CD4-positive, alpha-beta memory T cell (primary cell): Measurements from ENCODE around the gene FOXP1. TPM values are rescaled to one million over a fixed set of nuclear protein-coding genes. Genes with fewer than 3 reads are reported as not detected.

Source experiments
- CTCF ChIA-PET: fragments of 350-600 bp; sonication (Branson Sonifier 250); formaldehyde crosslinking; loops from one replicate; lab custom pipeline; 2021; ENCODE audit warnings: inconsistent platforms; ENCODE audit not compliant: partially characterized antibody; lab: Charles Lee
- POLR2A ChIA-PET: fragments of 350-600 bp; sonication (Branson Sonifier 250); formaldehyde crosslinking; loops from one replicate; lab custom pipeline; 2021; ENCODE audit not compliant: partially characterized antibody; lab: Charles Lee
- DNase-seq, 5 donors: peaks; one replicate each; pipeline versions ENCODE4 v3.0.0 to v3.0.0-alpha.2; 2020 to 2022; ENCODE audit warnings: mixed read lengths in 1 of 5
- H3K27ac ChIP-seq: one replicate; pipeline ENCODE4 v1.7.0; 2013; ENCODE audit warnings: low read depth, low read length
- H3K27me3 ChIP-seq: 2 replicates; pipeline ENCODE4 v1.7.0; 2013; ENCODE audit warnings: mild to moderate bottlenecking, low read length, moderate library complexity; ENCODE audit not compliant: insufficient read depth
- H3K36me3 ChIP-seq: 2 replicates; pipeline ENCODE4 v1.7.0; 2013; ENCODE audit warnings: mild to moderate bottlenecking, low read length, moderate library complexity; ENCODE audit not compliant: insufficient read depth
- H3K4me1 ChIP-seq: 2 replicates; pipeline ENCODE4 v1.7.0; 2013; ENCODE audit warnings: mild to moderate bottlenecking, low read length, moderate library complexity; ENCODE audit not compliant: insufficient read depth
- H3K4me3 ChIP-seq, 2 donors: one replicate each; pipeline ENCODE4 v1.7.0; 2013; ENCODE audit warnings: low read length in 2 of 2, mild to moderate bottlenecking in 1 of 2
- H3K9me3 ChIP-seq, 2 donors: one replicate each; pipeline ENCODE4 v1.7.0; 2013; ENCODE audit warnings: low read length in 2 of 2, control low read depth in 1 of 2; ENCODE audit not compliant: control insufficient read depth in 1 of 2
- H3K27ac Mint-ChIP-seq, 7 donors: one replicate each; pipeline ENCODE4 v1.8.0; 2020 to 2021; ENCODE audit warnings: mixed read lengths in 7 of 7, mild to moderate bottlenecking in 6 of 7, inconsistent platforms in 3 of 7, moderate library complexity in 3 of 7
- H3K27me3 Mint-ChIP-seq, 2 donors: one replicate each; pipeline ENCODE4 v1.8.0; 2020 to 2021; ENCODE audit warnings: mixed read lengths in 2 of 2
- H3K36me3 Mint-ChIP-seq, 2 donors: one replicate each; pipeline ENCODE4 v1.8.0; 2020 to 2021; ENCODE audit warnings: mixed read lengths in 2 of 2, inconsistent platforms in 1 of 2, mild to moderate bottlenecking in 1 of 2
- H3K4me1 Mint-ChIP-seq, 4 donors: one replicate each; pipeline ENCODE4 v1.8.0; 2020 to 2021; ENCODE audit warnings: mixed read lengths in 4 of 4, mild to moderate bottlenecking in 1 of 4
- H3K4me3 Mint-ChIP-seq, 8 donors: one replicate each; pipeline ENCODE4 v1.8.0; 2020 to 2021; ENCODE audit warnings: mixed read lengths in 8 of 8, mild to moderate bottlenecking in 7 of 8, moderate library complexity in 6 of 8, inconsistent platforms in 3 of 8
- H3K9me3 Mint-ChIP-seq, 8 donors: one replicate each; pipeline ENCODE4 v1.8.0; 2020 to 2021; ENCODE audit warnings: mixed read lengths in 8 of 8, mild to moderate bottlenecking in 5 of 8, inconsistent platforms in 3 of 8, moderate library complexity in 1 of 8
- intact Hi-C: fragments of 100-400 bp; cut with micrococcal nuclease; formaldehyde crosslinking; loops from one replicate; pipeline ENCODE4 v1.15.1; 2023
- polyA plus RNA-seq, 2 donors: library from polyadenylated mRNA; unstranded; fragments of 300-500 nt; fragmentation: Illumina TruSeq; gene quantifications; one replicate each; pipeline ENCODE4 v1.2.3, GENCODE V29; 2021
- total RNA-seq, 2 experiments: library from RNA; stranded (reverse); gene quantifications; one replicate each; pipeline ENCODE4 v1.2.3, GENCODE V29; 2021

The FOXP1 gene
- total and polyA plus RNA-seq, 4 experiments from 2014 or later, result 189 to 348 (median 279) TPM

DNA sequence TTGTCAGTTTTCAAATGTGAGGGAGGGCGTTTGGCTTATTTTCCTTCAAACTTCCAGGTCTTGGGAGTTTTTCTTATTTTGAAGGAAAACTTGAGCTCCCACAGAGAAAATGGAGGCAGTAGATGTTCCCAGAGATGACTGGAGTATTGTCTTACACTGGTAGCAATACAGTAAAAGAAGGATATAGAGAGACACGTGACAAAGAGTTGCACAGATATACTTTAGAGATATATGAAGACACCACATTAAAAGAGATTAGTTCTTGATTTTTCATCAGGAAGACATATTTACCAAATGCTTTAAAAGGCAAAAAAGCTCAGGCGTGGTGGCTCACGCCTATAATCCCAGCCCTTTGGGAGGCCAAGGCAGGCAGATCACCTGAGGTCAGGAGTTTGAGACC, 490.9 kb downstream of the FOXP1 start:
- H3K27me3 Mint-ChIP-seq, result no peaks in the 10 kb centered on the region

DNA sequence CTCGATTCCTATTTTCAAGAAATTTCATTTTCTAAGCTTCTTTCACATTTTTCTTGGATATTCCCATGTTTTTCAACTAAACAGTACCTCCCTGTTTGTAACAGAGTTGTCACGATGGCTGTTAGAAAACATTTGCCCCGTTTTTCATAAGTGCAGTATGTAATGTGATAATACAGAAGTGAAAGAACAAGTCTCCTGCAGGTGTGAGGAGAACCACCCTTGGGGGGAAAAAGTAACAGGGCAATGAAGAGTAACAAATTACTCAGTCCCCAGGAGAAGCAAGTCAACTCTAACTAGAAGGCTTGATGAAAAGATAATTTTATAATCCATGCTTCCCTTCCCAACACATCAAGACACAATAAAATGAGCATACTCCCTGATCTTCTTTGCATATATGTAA, 493.3 kb downstream of the FOXP1 start:
- ChIA-PET CTCF (interaction anchor here (0.5 to 1.0 kb wide), 2 partner anchors 9 to 539 kb away, joined by 3 to 4 read pairs; no protein-coding TSS in a partner anchor), POLR2A (interaction anchor here (1.2 to 2.7 kb wide), 2 partner anchors 8 to 39 kb away, joined by 4 to 12 read pairs; no protein-coding TSS in a partner anchor)
- peak overlapping the region in 5 of 8 donors; percentile 3 to 71 (median 44) for H3K4me3 Mint-ChIP-seq
- intact Hi-C loops, result no loop called here
- H3K4me1 Mint-ChIP-seq, result peaks cover 54 to 85% (median 73%) of the 10 kb centered on the region in 4 donors
- peak overlapping the region; percentile 57 to 98 (median 91) for H3K27ac Mint-ChIP-seq
- no peak overlapping the region for H3K4me3 ChIP-seq
- H3K27me3 Mint-ChIP-seq, result no peaks in the 10 kb centered on the region
- no peaks in the 10 kb centered on the region for H3K36me3 ChIP-seq
- no peak for DNase-seq
- peaks cover 76% of the 10 kb centered on the region for H3K4me1 ChIP-seq
- no peaks in the 10 kb centered on the region for H3K27me3 ChIP-seq
- peaks cover 0 to 4% (median under 1%) of the 10 kb centered on the region in 8 donors for H3K9me3 Mint-ChIP-seq
- no peak overlapping the region for H3K27ac ChIP-seq
- peaks cover 37 to 43% of the 10 kb centered on the region in 2 donors for H3K36me3 Mint-ChIP-seq
- H3K9me3 ChIP-seq, result no peaks in the 10 kb centered on the region

More for the DNA sequence above, 490.9 kb downstream of the FOXP1 start:
- peaks cover 60 to 91% (median 79%) of the 10 kb centered on the region in 4 donors for H3K4me1 Mint-ChIP-seq
- Histone ChIP-seq H3K9me3 (no peaks in the 10 kb centered on the region), H3K27me3 (no peaks in the 10 kb centered on the region), H3K36me3 (no peaks in the 10 kb centered on the region), H3K4me3 (no peak overlapping the region), H3K4me1 (peaks cover 79% of the 10 kb centered on the region), H3K27ac (no peak overlapping the region)
- ChIA-PET CTCF (no interaction called here), POLR2A (interaction anchor here (0.6 to 2.7 kb wide), 5 partner anchors 9 to 42 kb away, joined by 3 to 12 read pairs (median 4); no protein-coding TSS in a partner anchor)
- H3K9me3 Mint-ChIP-seq, result peaks cover 0 to 3% (median under 1%) of the 10 kb centered on the region in 8 donors
- H3K4me3 Mint-ChIP-seq, result peak overlapping the region in 5 of 8 donors; percentile 29 to 62 (median 42)
- DNase-seq, result no peak
- intact Hi-C loops, result no loop called here
- peaks cover 38 to 60% of the 10 kb centered on the region in 2 donors for H3K36me3 Mint-ChIP-seq
- peak overlapping the region; percentile 70 to 87 (median 81) for H3K27ac Mint-ChIP-seq

DNA sequence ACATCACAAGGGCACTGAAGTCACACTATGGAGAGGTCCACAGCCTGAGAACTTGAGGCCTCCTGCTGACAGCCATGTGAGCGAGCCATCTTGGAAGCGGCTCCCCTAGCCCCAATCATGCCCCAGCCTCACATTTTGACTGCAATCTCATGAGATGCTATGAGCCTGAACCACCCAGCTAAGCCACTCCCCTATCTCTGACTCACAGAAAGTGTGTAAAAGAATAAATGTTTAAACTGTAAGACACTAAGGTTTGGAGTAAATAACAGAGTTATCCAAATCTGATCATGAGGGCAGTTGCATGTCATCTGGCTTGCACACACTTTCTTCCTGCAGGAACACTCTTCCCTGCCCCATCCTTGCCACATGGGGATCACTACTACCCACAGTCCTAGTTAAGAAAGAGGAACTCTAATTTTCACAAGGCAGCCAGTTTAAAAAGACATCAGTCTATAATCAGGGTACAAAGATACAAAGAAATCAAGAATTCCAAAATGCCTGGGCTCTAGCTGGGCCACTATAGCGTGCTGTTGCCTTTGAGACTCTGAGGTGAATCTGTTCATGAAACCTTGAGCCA, 494.2 kb downstream of the FOXP1 start:
- H3K27me3 Mint-ChIP-seq, result no peaks in the 10 kb centered on the region
- peaks cover 32 to 39% of the 10 kb centered on the region in 2 donors for H3K36me3 Mint-ChIP-seq
- peaks cover 53 to 84% (median 72%) of the 10 kb centered on the region in 4 donors for H3K4me1 Mint-ChIP-seq
- CTCF ChIA-PET, result no interaction called here
- H3K4me1 ChIP-seq, result peaks cover 84% of the 10 kb centered on the region
- no peaks in the 10 kb centered on the region for H3K9me3 ChIP-seq
- no peak overlapping the region for H3K4me3 ChIP-seq
- H3K27me3 ChIP-seq, result no peaks in the 10 kb centered on the region
- H3K9me3 Mint-ChIP-seq, result peaks cover 0 to 4% (median under 1%) of the 10 kb centered on the region in 8 donors
- POLR2A ChIA-PET, result interaction anchor here (1.0 kb wide), 1 partner anchor 25 kb away, joined by 3 read pairs; no protein-coding TSS in a partner anchor
- no peaks in the 10 kb centered on the region for H3K36me3 ChIP-seq
- peak overlapping the region in 7 of 8 donors; percentile 51 to 91 (median 57) for H3K4me3 Mint-ChIP-seq
- intact Hi-C loops, result no loop called here
- no peak for DNase-seq
- peak overlapping the region; percentile 89 to 98 (median 93) for H3K27ac Mint-ChIP-seq
- H3K27ac ChIP-seq, result peak overlapping the region; percentile 59

DNA sequence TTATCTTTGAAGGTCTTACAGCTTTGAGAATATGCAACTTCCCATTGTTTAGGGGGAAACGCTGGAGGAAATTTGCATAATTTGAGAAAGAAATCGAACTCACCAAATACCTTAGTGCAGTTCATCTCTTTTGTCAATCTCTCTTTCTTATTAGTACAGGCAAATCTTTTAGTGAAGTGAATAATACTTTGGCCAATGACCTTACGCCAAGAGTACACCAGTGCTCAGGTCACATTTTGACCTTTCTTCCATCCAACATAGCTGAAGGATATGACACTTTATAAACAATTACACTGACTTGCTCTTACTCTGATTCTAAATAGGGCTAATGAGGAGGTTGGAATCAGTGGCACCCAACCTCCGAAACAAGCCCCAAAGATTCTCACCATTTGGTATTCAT, 494.8 kb downstream of the FOXP1 start:
- Histone ChIP-seq H3K9me3 (no peaks in the 10 kb centered on the region), H3K27ac (peak overlapping the region; percentile 59), H3K27me3 (no peaks in the 10 kb centered on the region), H3K36me3 (no peaks in the 10 kb centered on the region), H3K4me1 (peaks cover 87% of the 10 kb centered on the region), H3K4me3 (no peak overlapping the region)
- intact Hi-C loops, result no loop called here
- H3K27me3 Mint-ChIP-seq, result no peaks in the 10 kb centered on the region
- DNase-seq, result no peak
- H3K27ac Mint-ChIP-seq, result peak overlapping the region; percentile 89 to 98 (median 93)
- H3K9me3 Mint-ChIP-seq, result peaks cover 0 to 4% (median 1%) of the 10 kb centered on the region in 8 donors
- ChIA-PET CTCF (interaction anchor here (0.8 kb wide), 1 partner anchor 15 kb away, joined by 4 read pairs; no protein-coding TSS in a partner anchor), POLR2A (interaction anchor here (1.0 to 2.6 kb wide), 2 partner anchors 25 to 41 kb away, joined by 3 to 34 read pairs; no protein-coding TSS in a partner anchor)
- H3K36me3 Mint-ChIP-seq, result peaks cover 37 to 43% of the 10 kb centered on the region in 2 donors
- H3K4me3 Mint-ChIP-seq, result peak overlapping the region in 7 of 8 donors; percentile 42 to 91 (median 57)
- peaks cover 59 to 85% (median 74%) of the 10 kb centered on the region in 4 donors for H3K4me1 Mint-ChIP-seq

DNA sequence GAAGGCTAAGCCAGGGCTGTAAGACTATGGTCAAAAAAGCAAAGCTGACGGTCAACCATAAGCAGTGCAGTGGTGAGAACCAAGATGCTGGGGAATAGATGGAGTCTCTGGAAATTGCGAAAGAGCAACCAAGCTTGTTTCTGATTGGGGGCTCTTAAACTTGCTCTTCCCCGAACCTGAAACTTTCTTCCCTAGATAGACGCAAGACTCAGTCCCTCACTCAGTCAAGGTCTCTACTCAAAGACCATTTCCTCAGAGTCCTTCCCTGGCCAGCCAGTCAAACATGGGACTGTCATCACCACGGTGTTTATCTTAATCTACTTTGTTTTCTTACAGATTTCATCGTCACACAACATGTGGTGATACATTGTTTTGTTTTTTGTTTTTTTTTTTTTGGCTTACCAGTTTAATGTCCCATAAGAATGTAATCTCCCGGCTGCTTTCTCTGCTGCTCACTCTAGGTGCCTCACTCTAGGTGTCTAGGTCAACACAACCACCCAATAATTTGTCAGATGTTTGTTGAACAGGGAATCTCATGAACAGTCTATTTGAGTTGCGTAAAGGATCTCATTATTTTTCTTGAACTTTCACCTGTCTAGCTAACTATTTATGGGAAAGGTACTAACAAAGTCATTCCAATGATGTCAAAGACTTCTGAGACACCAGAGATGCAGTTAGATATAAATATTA, 495.4 kb downstream of the FOXP1 start:
- peak overlapping the region; percentile 88 to 98 (median 93) for H3K27ac Mint-ChIP-seq
- H3K36me3 ChIP-seq, result no peaks in the 10 kb centered on the region
- H3K4me3 Mint-ChIP-seq, result peak overlapping the region; percentile 8 to 91 (median 77)
- peaks cover 0 to 4% (median 2%) of the 10 kb centered on the region in 8 donors for H3K9me3 Mint-ChIP-seq
- POLR2A ChIA-PET, result interaction anchor here (1.1 to 3.3 kb wide), 14 partner anchors 9 to 494 kb away, joined by 3 to 41 read pairs (median 8); no protein-coding TSS in a partner anchor
- H3K4me3 ChIP-seq, result peak overlapping the region in 1 of 2 donors; percentile 36
- H3K27me3 ChIP-seq, result no peaks in the 10 kb centered on the region
- no peaks in the 10 kb centered on the region for H3K27me3 Mint-ChIP-seq
- H3K27ac ChIP-seq, result peak overlapping the region; percentile 59
- CTCF ChIA-PET, result interaction anchor here (0.8 to 3.9 kb wide), 3 partner anchors 11 to 18 kb away, joined by 4 to 18 read pairs (median 9); no protein-coding TSS in a partner anchor
- intact Hi-C loops, result no loop called here
- H3K4me1 Mint-ChIP-seq, result peaks cover 62 to 85% (median 76%) of the 10 kb centered on the region in 4 donors
- peaks cover 88% of the 10 kb centered on the region for H3K4me1 ChIP-seq
- peaks cover 43 to 46% of the 10 kb centered on the region in 2 donors for H3K36me3 Mint-ChIP-seq
- no peak for DNase-seq
- H3K9me3 ChIP-seq, result no peaks in the 10 kb centered on the region

DNA sequence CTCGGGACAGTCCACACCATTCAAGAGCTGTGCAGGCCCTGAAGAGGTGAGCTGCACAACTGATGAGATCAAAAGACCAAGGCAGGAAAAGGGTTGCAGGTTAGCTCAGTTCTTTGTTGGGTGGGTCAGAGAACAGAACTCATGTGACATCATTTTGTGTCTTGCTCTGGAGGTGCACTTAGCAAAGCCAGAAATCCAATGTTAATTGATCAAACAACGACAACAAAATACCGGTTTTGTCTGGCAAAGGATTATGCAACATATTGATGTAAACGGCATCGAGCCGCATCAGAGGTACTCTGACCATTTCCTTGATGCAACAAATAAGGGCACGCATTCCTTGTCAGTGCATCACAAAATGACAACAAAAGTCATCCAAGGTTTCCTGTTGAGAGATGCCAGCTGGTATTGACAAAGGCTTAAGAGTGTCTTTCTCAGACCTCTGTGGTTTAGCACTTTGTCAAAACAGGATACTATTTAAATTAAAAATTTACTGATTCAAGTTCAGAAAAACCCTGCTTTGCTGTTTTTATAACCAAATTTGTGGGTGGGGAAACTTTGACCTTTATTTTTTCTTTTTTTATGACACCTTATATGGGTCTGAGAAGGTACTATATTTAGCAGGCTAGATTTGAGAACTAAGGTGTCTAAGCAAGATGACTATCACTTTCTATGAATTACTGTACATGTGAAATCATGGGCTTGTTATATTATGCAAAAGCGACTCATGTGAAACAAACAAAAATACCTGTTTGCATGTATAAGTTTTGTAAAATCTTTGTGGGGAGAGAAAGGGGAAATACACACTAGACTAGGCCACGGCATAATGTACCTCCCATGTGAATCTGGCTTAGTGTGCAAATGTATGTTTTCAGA, 496.1 kb downstream of the FOXP1 start:
- Histone ChIP-seq H3K36me3 (no peaks in the 10 kb centered on the region), H3K4me1 (peaks cover 89% of the 10 kb centered on the region), H3K27ac (peak overlapping the region; percentile 59), H3K4me3 (peak overlapping the region in 1 of 2 donors; percentile 36), H3K27me3 (no peaks in the 10 kb centered on the region), H3K9me3 (no peaks in the 10 kb centered on the region)
- no peaks in the 10 kb centered on the region for H3K27me3 Mint-ChIP-seq
- H3K4me1 Mint-ChIP-seq, result peaks cover 64 to 87% (median 77%) of the 10 kb centered on the region in 4 donors
- peak overlapping the region; percentile 88 to 98 (median 96) for H3K27ac Mint-ChIP-seq
- peaks cover 45 to 48% of the 10 kb centered on the region in 2 donors for H3K36me3 Mint-ChIP-seq
- CTCF ChIA-PET, result interaction anchor here (0.9 to 3.9 kb wide), 5 partner anchors 10 to 424 kb away, joined by 3 to 18 read pairs (median 4); no protein-coding TSS in a partner anchor
- H3K9me3 Mint-ChIP-seq, result peaks cover 0 to 4% (median 2%) of the 10 kb centered on the region in 8 donors
- DNase-seq, result peak; percentile 83 to 93 (median 90)
- intact Hi-C loops, result loop anchor here (1.0 kb wide), 3 partner anchors 8 to 43 kb away; no protein-coding TSS in a partner anchor
- POLR2A ChIA-PET, result interaction anchor here (0.8 to 3.3 kb wide), 20 partner anchors 9 to 495 kb away, joined by 3 to 41 read pairs (median 6); no protein-coding TSS in a partner anchor
- peak overlapping the region; percentile 65 to 91 (median 77) for H3K4me3 Mint-ChIP-seq
